Transverse colon (tissue), 4 donors: ENCODE measurements around the gene JKAMP. TPM values are rescaled to one million over a fixed set of nuclear protein-coding genes. Genes with fewer than 3 reads are reported as not detected.

Experiments
- DNase-seq: peaks from one replicate; pipeline ENCODE4 v3.0.0-alpha.2; 2019
- H3K27ac ChIP-seq, 4 donors: fragments of 200-600 bp; sonication (generic); 2 replicates each; pipeline ENCODE4 v1.5.1; 2016 to 2018; ENCODE audit warnings: inconsistent platforms in 4 of 4
- H3K27me3 ChIP-seq: fragments of 200-600 bp; sonication (generic); 2 replicates; pipeline ENCODE4 v1.5.1; 2017; ENCODE audit warnings: inconsistent platforms
- H3K36me3 ChIP-seq, 4 donors: fragments of 200-600 bp; sonication (generic); 2 replicates each; pipeline ENCODE4 v1.5.1; 2017 to 2019; ENCODE audit warnings: inconsistent platforms in 4 of 4
- H3K4me1 ChIP-seq, 4 donors: fragments of 200-600 bp; sonication (generic); 2 replicates each; pipeline ENCODE4 v1.5.1; 2017 to 2020; ENCODE audit warnings: inconsistent platforms in 4 of 4
- H3K4me3 ChIP-seq, 4 donors: fragments of 200-600 bp; sonication (generic); 1 replicate in 1 of 4; 2 replicates in 3 of 4; pipeline versions ENCODE4 v1.5.1 to v1.6.1; 2017 to 2019; ENCODE audit warnings: inconsistent platforms in 4 of 4
- H3K9me3 ChIP-seq, 2 donors: fragments of 200-600 bp; sonication (generic); 2 replicates each; pipeline ENCODE4 v1.5.1; 2017 to 2019; ENCODE audit warnings: inconsistent platforms in 2 of 2
- EP300 ChIP-seq: sonication (generic); formaldehyde crosslinking; IDR thresholded peaks from one replicate; pipeline ENCODE4 v1.6.1; 2017; ENCODE audit warnings: antibody characterized with exemption, low read depth
- POLR2A ChIP-seq: fragments of 450-650 bp; IDR thresholded peaks from one replicate; pipeline ENCODE4 v1.6.1; 2016; ENCODE audit warnings: antibody characterized with exemption, mild to moderate bottlenecking, moderate library complexity
- POLR2AphosphoS5 ChIP-seq, 3 donors: sonication (generic); formaldehyde crosslinking; IDR thresholded peaks; one replicate each; pipeline ENCODE4 v1.6.1; 2016; ENCODE audit warnings: antibody characterized with exemption in 3 of 3
- WGBS, 2 donors: methylation state at CpG; one replicate each; pipeline ENCODE4 v1.1.5; 2018; ENCODE audit warnings: low coverage in 1 of 2; 5-methylcytosine and 5-hydroxymethylcytosine counted together
- in situ Hi-C, 4 donors: fragments of 200-750 bp; cut with MboI; loops; one replicate each; pipeline versions ENCODE4 v1.15.0 to v1.15.1; 2017; ENCODE audit warnings: low sequenced_read_pairs in 3 of 4, low pct_ligation_motif_present in 1 of 4, low pct_unique_long_range_greater_than_20kb in 1 of 4
- intact Hi-C: fragments of 100-400 bp; cut with DNase I; formaldehyde crosslinking; loops from one replicate; pipeline ENCODE4 v1.15.1; 2023; ENCODE audit warnings: low total_unique reads
- total RNA-seq, 4 donors: library from RNA; depleted of rRNA; stranded (reverse); fragments of >200 nt; gene quantifications; one replicate each; pipeline ENCODE4 v1.1.0, GENCODE V29; 2016
- TF ChIP-seq, protein P1 (sequence below), 5 experiments: fragments of 200-600 bp in 3 of 5; fragments of 450-650 bp in 2 of 5; sonication (generic) in 3 of 5; IDR thresholded peaks; 1 replicate in 2 of 5; 2 replicates in 3 of 5; pipeline ENCODE4 v1.5.1; 2016 to 2017; ENCODE audit warnings: antibody characterized with exemption in 5 of 5, inconsistent platforms in 3 of 5, mild to moderate bottlenecking in 2 of 5, moderate library complexity in 1 of 5

JKAMP gene
- total RNA-seq, 4 donors from 2014 or later, result 12.9 to 66.8 (median 36.0) TPM

- H3K27me3 ChIP-seq, result no peaks in the 10 kb centered on the region
- in situ Hi-C loops, result no loop called here
- WGBS, 2 donors, result 73 to 100% methylated on average over 1 to 2 of the region's 2 CpGs
- no peaks in the 10 kb centered on the region for H3K4me1 ChIP-seq
- no peak overlapping the region for H3K4me3 ChIP-seq
- no peak for TF ChIP-seq POLR2A
- TF ChIP-seq POLR2AphosphoS5 (IDR thresholded peaks at IDR 0.05), result no peak
- TF ChIP-seq, protein P1, sequence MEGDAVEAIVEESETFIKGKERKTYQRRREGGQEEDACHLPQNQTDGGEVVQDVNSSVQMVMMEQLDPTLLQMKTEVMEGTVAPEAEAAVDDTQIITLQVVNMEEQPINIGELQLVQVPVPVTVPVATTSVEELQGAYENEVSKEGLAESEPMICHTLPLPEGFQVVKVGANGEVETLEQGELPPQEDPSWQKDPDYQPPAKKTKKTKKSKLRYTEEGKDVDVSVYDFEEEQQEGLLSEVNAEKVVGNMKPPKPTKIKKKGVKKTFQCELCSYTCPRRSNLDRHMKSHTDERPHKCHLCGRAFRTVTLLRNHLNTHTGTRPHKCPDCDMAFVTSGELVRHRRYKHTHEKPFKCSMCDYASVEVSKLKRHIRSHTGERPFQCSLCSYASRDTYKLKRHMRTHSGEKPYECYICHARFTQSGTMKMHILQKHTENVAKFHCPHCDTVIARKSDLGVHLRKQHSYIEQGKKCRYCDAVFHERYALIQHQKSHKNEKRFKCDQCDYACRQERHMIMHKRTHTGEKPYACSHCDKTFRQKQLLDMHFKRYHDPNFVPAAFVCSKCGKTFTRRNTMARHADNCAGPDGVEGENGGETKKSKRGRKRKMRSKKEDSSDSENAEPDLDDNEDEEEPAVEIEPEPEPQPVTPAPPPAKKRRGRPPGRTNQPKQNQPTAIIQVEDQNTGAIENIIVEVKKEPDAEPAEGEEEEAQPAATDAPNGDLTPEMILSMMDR (IDR thresholded peaks at IDR 0.05), result no peak
- TF ChIP-seq EP300, result no peak
- no peak overlapping the region for H3K27ac ChIP-seq
- no peak for DNase-seq
- peaks cover 0 to 11% of the 10 kb centered on the region in 2 donors for H3K9me3 ChIP-seq
- H3K36me3 ChIP-seq, result no peaks in the 10 kb centered on the region
- intact Hi-C loops, result no loop called here
These were observed 44.9 kb downstream of the JKAMP start for GRCh38 chr14:59529189-59529588.

DNA sequence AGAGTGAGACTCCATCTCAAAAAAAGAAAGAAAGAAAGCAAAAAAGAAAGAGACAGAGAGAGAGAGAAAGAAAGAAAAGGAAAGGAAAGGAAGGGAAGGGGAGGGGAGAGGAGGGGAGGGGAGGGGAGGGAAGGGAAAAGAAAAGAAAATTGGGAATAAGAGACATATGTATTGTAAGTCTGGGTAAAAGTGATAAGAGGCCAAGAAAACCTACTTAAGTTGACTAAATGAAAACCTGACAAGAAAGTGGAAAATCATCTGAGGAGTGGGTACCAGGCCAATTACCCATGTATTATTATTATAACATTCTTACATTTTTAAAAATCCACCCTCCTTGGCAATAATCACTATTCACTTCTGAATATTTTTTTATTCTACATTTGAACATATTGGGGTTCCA is 46.0 kb downstream of the JKAMP start:
- DNase-seq, result no peak
- no peaks in the 10 kb centered on the region for H3K27me3 ChIP-seq
- in situ Hi-C loops, result no loop called here
- intact Hi-C loops, result no loop called here
- H3K27ac ChIP-seq, result no peak overlapping the region
- no peaks in the 10 kb centered on the region for H3K4me1 ChIP-seq
- H3K4me3 ChIP-seq, result no peak overlapping the region
- TF ChIP-seq POLR2A, result no peak
- TF ChIP-seq, protein P1 (IDR thresholded peaks at IDR 0.05), result no peak
- no peak for TF ChIP-seq EP300
- TF ChIP-seq POLR2AphosphoS5 (IDR thresholded peaks at IDR 0.05), result no peak
- H3K9me3 ChIP-seq, result peaks cover 0 to 11% of the 10 kb centered on the region in 2 donors
- no peaks in the 10 kb centered on the region for H3K36me3 ChIP-seq

DNA sequence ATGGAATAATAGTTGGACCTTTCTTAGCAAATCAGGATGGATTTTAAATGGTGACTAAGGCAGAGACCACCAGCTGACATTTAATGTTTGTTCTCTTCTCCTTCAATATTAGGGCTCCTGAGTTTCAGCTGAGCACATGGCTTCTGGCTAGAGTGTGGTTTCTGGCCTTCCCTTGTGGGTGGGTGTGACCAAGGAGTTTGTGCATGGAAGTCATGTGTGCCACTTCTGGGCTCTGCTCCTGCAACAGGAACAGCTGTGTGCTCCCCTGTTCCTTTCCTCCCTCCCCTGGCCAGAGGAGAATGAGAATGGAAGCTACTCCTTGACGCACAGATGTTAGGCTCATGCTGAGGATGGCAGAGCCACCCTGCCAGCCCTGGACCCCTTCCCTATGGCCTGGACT is 48.1 kb downstream of the JKAMP start:
- WGBS, 2 donors, result 94 to 100% methylated on average over 1 of the region's 1 CpG
- Histone ChIP-seq H3K9me3 (peaks cover 0 to 11% of the 10 kb centered on the region in 2 donors), H3K27me3 (no peaks in the 10 kb centered on the region), H3K27ac (no peak overlapping the region), H3K4me3 (no peak overlapping the region), H3K36me3 (no peaks in the 10 kb centered on the region), H3K4me1 (no peaks in the 10 kb centered on the region)
- in situ Hi-C loops, result no loop called here
- TF ChIP-seq POLR2AphosphoS5 (IDR thresholded peaks at IDR 0.05), result no peak
- no peak for TF ChIP-seq EP300
- no peak for TF ChIP-seq POLR2A
- TF ChIP-seq, protein P1 (IDR thresholded peaks at IDR 0.05), result no peak
- no peak for DNase-seq
- intact Hi-C loops, result no loop called here

DNA sequence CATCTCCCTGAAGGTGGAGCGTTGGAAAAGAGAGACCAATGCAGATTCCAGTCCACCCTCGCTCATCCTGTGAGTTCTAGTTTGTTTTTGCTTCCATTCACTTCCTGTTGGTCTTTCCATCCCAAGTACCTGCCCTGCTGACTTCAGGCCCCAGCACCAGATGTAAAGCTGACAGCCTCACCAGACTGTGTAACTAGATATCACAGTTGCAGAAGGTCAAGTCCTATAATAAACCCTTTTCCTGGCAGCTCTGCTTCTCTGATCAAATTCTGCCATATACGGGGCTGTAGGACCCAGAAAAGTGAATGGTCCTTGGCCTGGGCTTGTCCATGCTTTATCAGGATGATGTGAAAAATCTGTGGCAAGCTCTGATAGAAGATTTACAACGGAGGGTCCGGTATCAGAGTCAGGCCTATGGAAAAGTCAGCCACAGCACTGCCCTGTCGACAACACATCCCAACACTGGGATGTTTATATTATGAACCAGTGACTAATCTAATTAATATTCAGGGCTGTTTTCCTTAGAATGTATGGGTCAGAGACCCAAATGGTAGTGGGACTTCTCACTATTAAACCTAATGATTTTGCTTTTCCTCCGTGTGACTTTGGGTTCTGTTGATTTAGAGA is 50.2 kb downstream of the JKAMP start:
- H3K4me1 ChIP-seq, result no peaks in the 10 kb centered on the region
- no peaks in the 10 kb centered on the region for H3K36me3 ChIP-seq
- no peaks in the 10 kb centered on the region for H3K27me3 ChIP-seq
- H3K27ac ChIP-seq, result no peak overlapping the region
- no peak for TF ChIP-seq EP300
- no peak for TF ChIP-seq POLR2AphosphoS5 (IDR thresholded peaks at IDR 0.05)
- no peak for TF ChIP-seq POLR2A
- TF ChIP-seq, protein P1 (IDR thresholded peaks at IDR 0.05), result no peak
- WGBS, 2 donors, result 72 to 77% methylated on average over 4 to 7 of the region's 7 CpGs
- H3K9me3 ChIP-seq, result no peaks in the 10 kb centered on the region
- intact Hi-C loops, result no loop called here
- no peak overlapping the region for H3K4me3 ChIP-seq
- in situ Hi-C loops, result no loop called here
- no peak for DNase-seq
